Measurements from ENCODE around the gene STAT2.
"Not testable (repeated sequence)": the region's sequence is repeated elsewhere in the genome, so short reads cannot be mapped to it uniquely, and the experiment has no call there.

STAT2 gene

GRCh38 chr12:56362130-56363059, 2.5 kb upstream of the STAT2 start, which contains the start of gene APOF:
APOF (minus strand) TSS chr12:56362857; CDS start chr12:56362745, 112 bp downstream.
- no peak for DNase-seq (ENCODE audit: low read depth)
- TF ChIP-seq CTCF (IDR thresholded peaks at IDR 0.05; ENCODE audit: low read depth, low read length), result no peak
- no peak for TF ChIP-seq POLR2A (IDR thresholded peaks at IDR 0.05; ENCODE audit: extremely low read depth, insufficient read length)
- TF ChIP-seq MAX (IDR thresholded peaks at IDR 0.05; ENCODE audit: low read depth, low read length), result no peak
- TF ChIP-seq MYC (IDR thresholded peaks at IDR 0.05; ENCODE audit: low read depth, low read length), result no peak
- no peak within 1 kb of the TSS for H3K4me3 ChIP-seq (ENCODE audit: low read depth, low read length)

GRCh38 chr12:56361487-56362129, 1.7 kb upstream of the STAT2 start:
- TF ChIP-seq CTCF (IDR thresholded peaks at IDR 0.05; ENCODE audit: low read depth, low read length) (no peak), MAX (IDR thresholded peaks at IDR 0.05; ENCODE audit: low read depth, low read length) (no peak)
- DNase-seq (ENCODE audit: low read depth), result no peak
- no peak overlapping the region for H3K4me3 ChIP-seq (ENCODE audit: low read depth, low read length)

- peak overlapping the region; percentile 76 for H3K4me3 ChIP-seq (ENCODE audit: low read depth, low read length)
- DNase-seq (ENCODE audit: low read depth), result peak; percentile 58
- TF ChIP-seq POLR2A (IDR thresholded peaks at IDR 0.05; ENCODE audit: extremely low read depth, insufficient read length) (no peak), CTCF (IDR thresholded peaks at IDR 0.05; ENCODE audit: low read depth, low read length) (no peak), MAX (IDR thresholded peaks at IDR 0.05; ENCODE audit: low read depth, low read length) (no peak), MYC (IDR thresholded peaks at IDR 0.05; ENCODE audit: low read depth, low read length) (no peak)
Measured at GRCh38 chr12:56358836-56359532, 923 bp downstream of the STAT2 start.

GRCh38 chr12:56351325-56351724, 8.6 kb downstream of the STAT2 start:
- TF ChIP-seq POLR2A (IDR thresholded peaks at IDR 0.05; ENCODE audit: extremely low read depth, insufficient read length) (no peak), MYC (IDR thresholded peaks at IDR 0.05; ENCODE audit: low read depth, low read length) (no peak)
- H3K4me3 ChIP-seq (ENCODE audit: low read depth, low read length), result no peak overlapping the region
- DNase-seq (ENCODE audit: low read depth), result no peak

- TF ChIP-seq CTCF (IDR thresholded peaks at IDR 0.05; ENCODE audit: low read depth, low read length), result no peak
- no peak for TF ChIP-seq MAX (IDR thresholded peaks at IDR 0.05; ENCODE audit: low read depth, low read length)
- no peak for TF ChIP-seq MYC (IDR thresholded peaks at IDR 0.05; ENCODE audit: low read depth, low read length)
- no peak for TF ChIP-seq POLR2A (IDR thresholded peaks at IDR 0.05; ENCODE audit: extremely low read depth, insufficient read length)
- no peak for DNase-seq (ENCODE audit: low read depth)
Measured at GRCh38 chr12:56350662-56351061, 9.2 kb downstream of the STAT2 start.

GRCh38 chr12:56348776-56349175, 11.1 kb downstream of the STAT2 start:
- DNase-seq (ENCODE audit: low read depth), result no peak
- no peak overlapping the region for H3K4me3 ChIP-seq (ENCODE audit: low read depth, low read length)
- no peak for TF ChIP-seq MYC (IDR thresholded peaks at IDR 0.05; ENCODE audit: low read depth, low read length)
- TF ChIP-seq CTCF (IDR thresholded peaks at IDR 0.05; ENCODE audit: low read depth, low read length), result no peak
- TF ChIP-seq POLR2A (IDR thresholded peaks at IDR 0.05; ENCODE audit: extremely low read depth, insufficient read length), result no peak
- no peak for TF ChIP-seq MAX (IDR thresholded peaks at IDR 0.05; ENCODE audit: low read depth, low read length)

More at GRCh38 chr12:56350662-56351061, 9.2 kb downstream of the STAT2 start:
- H3K4me3 ChIP-seq (ENCODE audit: low read depth, low read length), result no peak overlapping the region

- not testable (repeated sequence) for DNase-seq (ENCODE audit: low read depth); H3K4me3 ChIP-seq (ENCODE audit: low read depth, low read length)
Measured at GRCh38 chr12:56347255-56347654, 12.7 kb downstream of the STAT2 start.
